B cell (primary cell): Measurements from ENCODE around the gene TRIO. TPM values are rescaled to one million over a fixed set of nuclear protein-coding genes. Genes with fewer than 3 reads are reported as not detected.

Experiments used
- ATAC-seq: fragments of 200-7000 bp; cut with Tn5 transposase; one replicate; pipeline ENCODE4 v1.10.0; 2021; ENCODE audit warnings: low read depth, mild to moderate bottlenecking, moderate number of reproducible peaks, moderate library complexity
- CTCF ChIA-PET: fragments of 350-600 bp; sonication (Branson Sonifier 250); formaldehyde crosslinking; loops from one replicate; lab custom pipeline; 2021; ENCODE audit warnings: antibody characterized with exemption, inconsistent platforms; lab: Charles Lee
- POLR2A ChIA-PET: fragments of 350-600 bp; sonication (Branson Sonifier 250); formaldehyde crosslinking; loops from one replicate; lab custom pipeline; 2021; ENCODE audit warnings: antibody characterized with exemption; lab: Charles Lee
- DNase-seq: peaks from one replicate; pipeline ENCODE4 v3.0.0; 2013
- H2AFZ ChIP-seq: 2 replicates; pipeline ENCODE4 v1.6.1; 2012; ENCODE audit warnings: mild to moderate bottlenecking, low read depth, low read length; ENCODE audit not compliant: insufficient read depth, poor library complexity, severe bottlenecking
- H3K27ac ChIP-seq, 2 donors: 1 replicate in 1 of 2; 2 replicates in 1 of 2; pipeline ENCODE4 v1.5.1; 2012 to 2013; ENCODE audit warnings: low read length in 2 of 2, mild to moderate bottlenecking in 2 of 2, moderate library complexity in 1 of 2
- H3K27me3 ChIP-seq, 4 experiments: fragments of 200-600 bp in 1 of 4; sonication (generic) in 1 of 4; replicated peaks in 1 of 4; 1 replicate in 2 of 4; 2 replicates in 2 of 4; pipeline versions ENCODE4 v1.6.1 to v1.7.0; 2013 to 2016; ENCODE audit warnings: low read length in 3 of 4, mild to moderate bottlenecking in 2 of 4, mixed read lengths in 1 of 4, moderate library complexity in 1 of 4; ENCODE audit not compliant: insufficient read depth in 4 of 4, control insufficient read depth in 3 of 4; ENCODE audit errors: control extremely low read depth in 1 of 4
- H3K36me3 ChIP-seq, 2 experiments: replicated peaks in 1 of 2; 1 replicate in 1 of 2; 2 replicates in 1 of 2; pipeline versions ENCODE4 v1.6.1 to v1.7.1; 2013; ENCODE audit warnings: low read length in 1 of 2; ENCODE audit not compliant: insufficient read depth in 2 of 2, control insufficient read depth in 1 of 2; ENCODE audit errors: control extremely low read depth in 1 of 2, extremely low read depth in 1 of 2
- H3K4me1 ChIP-seq, 2 donors: fragments of 200-600 bp in 1 of 2; sonication (generic) in 1 of 2; 1 replicate in 1 of 2; 2 replicates in 1 of 2; pipeline versions ENCODE4 v1.5.1 to v1.6.1; 2013 to 2017; ENCODE audit warnings: low read length in 2 of 2; ENCODE audit not compliant: control insufficient read depth in 2 of 2, insufficient read depth in 2 of 2
- H3K4me2 ChIP-seq: replicated peaks from 2 replicates; pipeline ENCODE3; 2012; ENCODE audit warnings: mild to moderate bottlenecking, low read depth, low read length; ENCODE audit not compliant: poor library complexity, severe bottlenecking
- H3K4me3 ChIP-seq, 5 experiments: fragments of 200-600 bp in 1 of 5; sonication (generic) in 1 of 5; 1 replicate in 3 of 5; 2 replicates in 2 of 5; pipeline versions ENCODE4 v1.5.1 to v1.7.0; 2011 to 2016; ENCODE audit warnings: low read length in 4 of 5, mild to moderate bottlenecking in 4 of 5, low read depth in 2 of 5, control low read depth in 1 of 5, moderate library complexity in 1 of 5; ENCODE audit not compliant: insufficient read depth in 1 of 5; ENCODE audit errors: control extremely low read depth in 1 of 5, extremely low read depth in 1 of 5
- H3K79me2 ChIP-seq: fragments of 200-600 bp; sonication (generic); one replicate; pipeline ENCODE4 v1.6.0; 2016; ENCODE audit warnings: low read length; ENCODE audit not compliant: control insufficient read depth, insufficient read depth
- H3K9ac ChIP-seq: fragments of 200-600 bp; sonication (generic); 2 replicates; pipeline ENCODE4 v1.6.1; 2017; ENCODE audit warnings: mild to moderate bottlenecking, low read length, moderate library complexity
- H3K9me3 ChIP-seq, 3 donors: one replicate each; pipeline versions ENCODE4 v1.6.1 to v1.7.1; 2013; ENCODE audit warnings: low read length in 2 of 3; ENCODE audit not compliant: control insufficient read depth in 2 of 3, insufficient read depth in 1 of 3; ENCODE audit errors: control extremely low read depth in 1 of 3
- H4K20me1 ChIP-seq: 2 replicates; pipeline ENCODE4 v1.6.0; 2012; ENCODE audit warnings: mild to moderate bottlenecking, low read length; ENCODE audit not compliant: insufficient read depth, control insufficient read depth, poor library complexity, severe bottlenecking
- H3K27ac Mint-ChIP-seq: one replicate; pipeline ENCODE4 v1.8.0; 2021; ENCODE audit warnings: mixed read lengths
- H3K27me3 Mint-ChIP-seq: one replicate; pipeline ENCODE4 v1.8.0; 2021; ENCODE audit warnings: mixed read lengths
- H3K4me1 Mint-ChIP-seq: one replicate; pipeline ENCODE4 v1.8.0; 2021; ENCODE audit warnings: mixed read lengths
- H3K4me3 Mint-ChIP-seq: one replicate; pipeline ENCODE4 v1.8.0; 2021; ENCODE audit warnings: mixed read lengths
- H3K9me3 Mint-ChIP-seq: one replicate; pipeline ENCODE4 v1.8.0; 2022; ENCODE audit warnings: mixed read lengths; ENCODE audit not compliant: insufficient read depth
- EZH2 ChIP-seq: IDR thresholded peaks from 2 replicates; pipeline ENCODE4 v1.6.1; 2012; ENCODE audit warnings: borderline replicate concordance, low read depth, mild to moderate bottlenecking, moderate library complexity, low read length; ENCODE audit not compliant: insufficient read depth, poor library complexity, severe bottlenecking
- WGBS: methylation state at CpG from one replicate; pipeline ENCODE4 v1.1.5; 2013; ENCODE audit warnings: missing lambda C conversion rate; ENCODE audit not compliant: insufficient coverage; 5-methylcytosine and 5-hydroxymethylcytosine counted together
- intact Hi-C: fragments of 100-400 bp; cut with micrococcal nuclease; formaldehyde crosslinking; loops from one replicate; pipeline ENCODE4 v1.10.0; 2022
- polyA plus RNA-seq: library from polyadenylated mRNA; depleted of rRNA; stranded (reverse); fragments of >200 nt; gene quantifications from 2 replicates; pipeline ENCODE4 v1.2.3, GENCODE V29; 2012
- total RNA-seq, 2 donors: library from RNA; stranded (reverse); fragments of 120-200 nt in 1 of 2; gene quantifications; 1 replicate in 1 of 2; 2 replicates in 1 of 2; pipeline versions ENCODE4 v1.2.3 to v1.2.4, GENCODE V29; 2013 to 2022
- TF ChIP-seq, protein P1 (sequence below): fragments of 200-600 bp; IDR thresholded peaks from one replicate; pipeline ENCODE4 v1.8.0; 2022; ENCODE audit warnings: antibody characterized with exemption, mild to moderate bottlenecking

TRIO gene
- total and polyA plus RNA-seq, 2 donors (not counting 1 experiment from before 2014, with no cell fraction given) = 90.5 to 479 TPM

DNA sequence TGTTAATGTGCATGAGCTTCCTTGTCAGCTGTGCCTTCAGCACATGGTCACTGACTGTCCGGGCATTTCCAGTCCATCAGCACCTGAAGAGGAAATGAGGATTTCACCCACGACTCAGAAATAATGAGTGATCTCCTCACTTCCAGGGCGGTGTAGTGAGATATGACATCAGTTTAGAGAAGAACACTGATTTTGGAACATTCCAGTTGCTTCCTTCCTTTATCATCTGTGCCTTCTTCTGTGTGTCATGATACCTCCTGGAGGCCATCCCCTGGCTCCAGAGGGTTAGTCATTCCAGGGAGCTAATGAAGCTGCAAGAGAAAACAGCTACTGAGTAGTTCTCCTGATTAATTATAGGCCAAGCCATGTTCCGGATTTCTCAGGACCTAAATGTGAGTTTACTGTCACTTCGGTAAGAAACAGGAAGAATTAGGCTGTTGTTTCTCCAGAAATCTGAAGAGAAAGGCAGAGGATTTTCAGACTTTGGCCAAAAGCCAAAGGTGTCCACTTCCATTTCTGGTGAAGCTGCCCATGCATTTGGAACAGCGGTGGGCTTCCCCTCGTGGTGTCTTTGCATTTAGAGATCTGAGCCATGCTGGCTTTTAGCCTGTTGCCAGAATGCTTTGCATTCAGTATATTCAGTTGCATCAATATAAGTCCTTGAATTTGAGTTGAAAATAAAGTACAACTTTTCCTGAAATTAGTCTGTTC is 277.1 kb downstream of the TRIO start:
- ChIA-PET CTCF (interaction anchor here (1.5 kb wide), 1 partner anchor 228 kb away, joined by 3 read pairs; no protein-coding TSS in a partner anchor), POLR2A (interaction anchor here (0.7 kb wide), 1 partner anchor 34 kb away, joined by 4 read pairs; no protein-coding TSS in a partner anchor)
- no peak for ATAC-seq
- H3K79me2 ChIP-seq = no peaks in the 10 kb centered on the region
- no peaks in the 10 kb centered on the region for H3K9me3 Mint-ChIP-seq
- H3K27ac Mint-ChIP-seq = no peak overlapping the region
- H3K4me3 Mint-ChIP-seq = no peak overlapping the region
- no peaks in the 10 kb centered on the region for H3K27me3 Mint-ChIP-seq
- DNase-seq = no peak
- H3K27me3 ChIP-seq = no peaks in the 10 kb centered on the region
- H3K4me3 ChIP-seq = no peak overlapping the region
- H3K4me2 ChIP-seq = no peak overlapping the region
- H4K20me1 ChIP-seq = peaks cover 4% of the 10 kb centered on the region
- intact Hi-C loops = no loop called here
- peaks cover 8% of the 10 kb centered on the region for H3K4me1 Mint-ChIP-seq
- peaks cover 0 to 90% of the 10 kb centered on the region in 2 experiments for H3K36me3 ChIP-seq
- WGBS = 91% methylated on average over 6 of the region's 7 CpGs
- H3K9me3 ChIP-seq = no peaks in the 10 kb centered on the region
- H3K4me1 ChIP-seq = peaks cover 0 to 2% of the 10 kb centered on the region in 2 donors
- H3K9ac ChIP-seq = no peak overlapping the region
- no peak overlapping the region for H3K27ac ChIP-seq
- TF ChIP-seq EZH2 = no peak
- TF ChIP-seq, protein P1, sequence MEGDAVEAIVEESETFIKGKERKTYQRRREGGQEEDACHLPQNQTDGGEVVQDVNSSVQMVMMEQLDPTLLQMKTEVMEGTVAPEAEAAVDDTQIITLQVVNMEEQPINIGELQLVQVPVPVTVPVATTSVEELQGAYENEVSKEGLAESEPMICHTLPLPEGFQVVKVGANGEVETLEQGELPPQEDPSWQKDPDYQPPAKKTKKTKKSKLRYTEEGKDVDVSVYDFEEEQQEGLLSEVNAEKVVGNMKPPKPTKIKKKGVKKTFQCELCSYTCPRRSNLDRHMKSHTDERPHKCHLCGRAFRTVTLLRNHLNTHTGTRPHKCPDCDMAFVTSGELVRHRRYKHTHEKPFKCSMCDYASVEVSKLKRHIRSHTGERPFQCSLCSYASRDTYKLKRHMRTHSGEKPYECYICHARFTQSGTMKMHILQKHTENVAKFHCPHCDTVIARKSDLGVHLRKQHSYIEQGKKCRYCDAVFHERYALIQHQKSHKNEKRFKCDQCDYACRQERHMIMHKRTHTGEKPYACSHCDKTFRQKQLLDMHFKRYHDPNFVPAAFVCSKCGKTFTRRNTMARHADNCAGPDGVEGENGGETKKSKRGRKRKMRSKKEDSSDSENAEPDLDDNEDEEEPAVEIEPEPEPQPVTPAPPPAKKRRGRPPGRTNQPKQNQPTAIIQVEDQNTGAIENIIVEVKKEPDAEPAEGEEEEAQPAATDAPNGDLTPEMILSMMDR = no peak
- no peak overlapping the region for H2AFZ ChIP-seq

DNA sequence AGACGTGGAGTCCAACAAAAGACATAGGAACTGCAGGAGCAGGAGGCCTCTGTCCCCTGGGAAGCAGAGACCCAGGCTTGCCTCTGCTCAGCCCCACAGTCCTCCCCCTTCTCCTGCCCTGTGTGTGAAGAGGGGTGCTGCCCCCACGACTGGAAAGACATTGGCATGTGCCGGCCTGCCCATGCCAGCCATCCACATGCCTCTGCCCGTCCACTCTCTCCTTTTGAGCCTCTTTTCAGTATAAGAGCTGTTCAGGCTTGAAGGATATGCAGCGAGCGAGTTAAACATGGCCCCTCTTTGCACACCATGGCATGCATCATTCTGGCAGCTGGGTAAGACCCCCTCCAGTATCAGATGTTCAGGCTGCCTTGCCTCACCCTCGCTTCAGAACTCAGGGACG is 278.7 kb downstream of the TRIO start:
- Histone ChIP-seq H2AFZ (no peak overlapping the region), H3K9ac (no peak overlapping the region), H3K4me2 (no peak overlapping the region), H4K20me1 (peaks cover 10% of the 10 kb centered on the region), H3K9me3 (no peaks in the 10 kb centered on the region), H3K79me2 (no peaks in the 10 kb centered on the region), H3K27ac (no peak overlapping the region), H3K27me3 (no peaks in the 10 kb centered on the region), H3K4me1 (no peaks in the 10 kb centered on the region), H3K4me3 (no peak overlapping the region), H3K36me3 (peaks cover 0 to 94% of the 10 kb centered on the region in 2 experiments)
- intact Hi-C loops = no loop called here
- no peaks in the 10 kb centered on the region for H3K27me3 Mint-ChIP-seq
- WGBS = 98% methylated on average over 7 of the region's 8 CpGs
- peaks cover 2% of the 10 kb centered on the region for H3K4me1 Mint-ChIP-seq
- TF ChIP-seq EZH2 = no peak
- TF ChIP-seq, protein P1 = no peak
- no peak for DNase-seq
- peak overlapping the region; percentile 37 for H3K27ac Mint-ChIP-seq
- POLR2A ChIA-PET = no interaction called here
- H3K9me3 Mint-ChIP-seq = no peaks in the 10 kb centered on the region
- no peak for ATAC-seq
- H3K4me3 Mint-ChIP-seq = no peak overlapping the region
- CTCF ChIA-PET = no interaction called here
